ENCODE measurements around the gene LCE3C.

- TF ChIP-seq CTCF (IDR thresholded peaks at IDR 0.05; ENCODE audit: insufficient read depth, low read length, poor library complexity, severe bottlenecking) (no peak), EZH2phosphoT487 (conservative IDR thresholded peaks at IDR 0.05; ENCODE audit: low read length) (no peak)
These were observed 45.1 kb downstream of the LCE3C start for GRCh38 chr1:152645146-152645545.

All from SU-DHL-6 (cell line).